H1 (cell line): Measurements from ENCODE around the gene TSPOAP1. TPM values are rescaled to one million over a fixed set of nuclear protein-coding genes. Genes with fewer than 3 reads are reported as not detected.

Experiments
- CEBPB ChIP-seq: IDR thresholded peaks from 2 replicates; pipeline ENCODE4 v1.6.1; 2012; ENCODE audit warnings: low read depth, low read length
- TBP ChIP-seq: IDR thresholded peaks from 2 replicates; pipeline ENCODE4 v1.6.1; 2011; ENCODE audit warnings: low read depth, low read length, improper control_type of control experiment
- TCF12 ChIP-seq: IDR thresholded peaks from 2 replicates; pipeline ENCODE4 v1.6.1; 2011; ENCODE audit warnings: low read depth, mild to moderate bottlenecking, low read length
- polyA plus RNA-seq, 7 experiments: library from polyadenylated mRNA; depleted of rRNA in 3 of 7; stranded (reverse) in 5 of 7; unstranded in 2 of 7; fragments of >200 nt in 5 of 7; fragments of 200-250 nt in 2 of 7; gene quantifications; 1 replicate in 5 of 7; 2 replicates in 1 of 7; 4 replicates in 1 of 7; pipeline versions ENCODE4 v1.2.1 to v1.2.3, GENCODE V29; 2011 to 2013; ENCODE audit warnings: missing spikeins in 2 of 7, mixed read lengths in 2 of 7
- total RNA-seq: library from RNA; stranded (reverse); fragmentation: NEBNext Ultra II Directional; extraction: Animal tissue kit (Norgen Biotek cat#: 25700); gene quantifications from 2 replicates; pipeline ENCODE4 v1.2.1, GENCODE V29; 2021
- TF ChIP-seq, protein P1 (sequence below), 3 experiments: IDR thresholded peaks; 1 replicate in 2 of 3; 2 replicates in 1 of 3; pipeline versions ENCODE4 v1.5.1 to v1.6.1; 2011; ENCODE audit warnings: low read length in 3 of 3, mild to moderate bottlenecking in 3 of 3, inconsistent platforms in 2 of 3, low read depth in 1 of 3, moderate library complexity in 1 of 3; ENCODE audit not compliant: insufficient read depth in 1 of 3; ENCODE audit errors: control extremely low read depth in 1 of 3
- TF ChIP-seq, protein P2 (sequence below): IDR thresholded peaks from 2 replicates; pipeline ENCODE4 v1.6.1; 2012; ENCODE audit warnings: inconsistent platforms

TSPOAP1 gene
- total and polyA plus RNA-seq, 2 of the 8 experiments (the other 6 are each of a cell fraction or from before 2014, with no cell fraction given), result 7.6 to 9.2 TPM

DNA sequence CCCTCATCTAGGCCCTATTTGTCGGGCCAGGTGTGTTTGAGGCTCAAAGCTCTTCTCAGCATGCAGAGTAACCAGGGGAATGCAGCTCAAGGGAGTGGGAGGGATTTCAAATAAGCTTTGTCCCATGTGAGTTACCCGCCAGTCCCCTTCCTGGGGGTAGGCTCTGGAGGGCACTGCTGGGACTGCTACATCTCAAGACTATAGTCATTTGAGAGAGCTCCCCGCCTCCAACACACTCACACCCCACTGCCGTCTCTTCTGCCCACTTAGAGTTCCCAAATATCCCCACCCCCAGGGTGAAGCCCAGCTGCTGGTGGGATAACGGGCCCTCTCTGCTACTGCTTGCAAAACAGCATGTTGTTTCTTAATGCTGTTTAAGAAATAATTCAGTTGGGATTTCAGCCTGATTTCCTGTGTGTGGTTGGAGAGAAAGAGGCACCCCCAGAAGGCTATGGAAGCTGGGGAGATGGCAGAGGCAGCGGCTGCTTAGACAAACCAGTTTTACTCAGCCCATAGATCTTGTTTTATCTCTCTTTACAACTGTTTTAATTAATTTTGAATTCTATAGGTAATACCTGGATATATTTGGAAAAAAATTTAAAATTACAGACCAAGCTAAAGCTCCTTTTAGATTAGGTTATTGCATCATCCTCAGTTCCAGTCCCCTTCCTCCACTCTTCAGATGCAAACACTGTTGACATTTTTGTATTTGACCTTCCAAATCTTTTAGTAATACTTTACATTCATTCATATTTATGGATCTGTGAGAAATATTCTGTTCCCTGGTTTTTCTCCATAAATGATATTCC lies 43.8 kb downstream of the TSPOAP1 start (continued):
- TF ChIP-seq TCF12 (0 out of 2 replicates have a peak, but pooled peaks have one; percentile 55), TBP (peak; percentile 24; the same call in 1 of the 2 replicates), CEBPB (peak; percentile 74)
- TF ChIP-seq, protein P1, sequence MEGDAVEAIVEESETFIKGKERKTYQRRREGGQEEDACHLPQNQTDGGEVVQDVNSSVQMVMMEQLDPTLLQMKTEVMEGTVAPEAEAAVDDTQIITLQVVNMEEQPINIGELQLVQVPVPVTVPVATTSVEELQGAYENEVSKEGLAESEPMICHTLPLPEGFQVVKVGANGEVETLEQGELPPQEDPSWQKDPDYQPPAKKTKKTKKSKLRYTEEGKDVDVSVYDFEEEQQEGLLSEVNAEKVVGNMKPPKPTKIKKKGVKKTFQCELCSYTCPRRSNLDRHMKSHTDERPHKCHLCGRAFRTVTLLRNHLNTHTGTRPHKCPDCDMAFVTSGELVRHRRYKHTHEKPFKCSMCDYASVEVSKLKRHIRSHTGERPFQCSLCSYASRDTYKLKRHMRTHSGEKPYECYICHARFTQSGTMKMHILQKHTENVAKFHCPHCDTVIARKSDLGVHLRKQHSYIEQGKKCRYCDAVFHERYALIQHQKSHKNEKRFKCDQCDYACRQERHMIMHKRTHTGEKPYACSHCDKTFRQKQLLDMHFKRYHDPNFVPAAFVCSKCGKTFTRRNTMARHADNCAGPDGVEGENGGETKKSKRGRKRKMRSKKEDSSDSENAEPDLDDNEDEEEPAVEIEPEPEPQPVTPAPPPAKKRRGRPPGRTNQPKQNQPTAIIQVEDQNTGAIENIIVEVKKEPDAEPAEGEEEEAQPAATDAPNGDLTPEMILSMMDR (IDR thresholded peaks at IDR 0.05; ENCODE audit: control extremely low read depth in 1 of 3, insufficient read depth in 1 of 3, low read depth in 1 of 3, low read length in 3 of 3), result peak in 1 of 3 experiments; percentile 8; a peak in 2 of 4 replicates
- TF ChIP-seq, protein P2, sequence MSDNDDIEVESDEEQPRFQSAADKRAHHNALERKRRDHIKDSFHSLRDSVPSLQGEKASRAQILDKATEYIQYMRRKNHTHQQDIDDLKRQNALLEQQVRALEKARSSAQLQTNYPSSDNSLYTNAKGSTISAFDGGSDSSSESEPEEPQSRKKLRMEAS, result peak; percentile 44; the same call in 1 of the 2 replicates
